ENCODE results near the gene CDCA7L.

Gene CDCA7L

DNA sequence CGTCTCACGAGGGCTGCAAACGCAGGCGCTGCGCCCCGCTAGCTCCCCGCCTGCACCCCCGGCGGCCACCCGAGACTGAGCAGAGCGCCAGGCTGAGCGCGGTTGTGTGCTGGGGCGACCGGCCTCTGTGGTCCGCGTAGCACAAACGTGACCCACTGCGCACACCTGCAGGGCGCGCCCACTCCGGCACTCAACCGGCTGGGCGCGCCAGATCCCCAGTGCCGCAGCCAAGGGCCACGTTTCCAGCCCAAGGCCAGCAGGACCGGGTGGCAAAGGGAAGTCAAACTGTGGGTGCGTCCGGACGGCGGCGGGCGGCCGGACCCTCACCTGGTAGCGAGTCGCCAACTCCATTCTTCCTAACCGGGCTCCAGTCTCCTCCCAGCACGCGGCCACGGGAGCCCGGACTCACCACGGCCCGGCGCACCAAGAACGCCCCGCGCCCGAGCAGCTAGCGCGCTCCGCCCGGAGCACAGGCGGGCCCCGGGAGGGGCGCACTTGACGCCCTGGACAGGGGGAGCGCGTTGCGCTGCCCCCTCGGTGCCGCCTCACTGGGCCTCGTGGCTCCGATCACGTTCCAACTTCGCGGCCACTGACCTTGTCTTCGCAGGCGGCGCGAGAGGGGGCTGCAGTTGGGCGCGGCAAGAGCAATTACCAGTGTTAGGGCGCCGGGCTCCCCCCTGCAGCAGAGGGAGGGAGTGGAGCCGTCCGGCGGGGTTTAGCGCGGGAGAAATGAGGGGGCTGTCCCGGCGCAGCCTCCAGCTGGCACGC lies at the start of gene CDCA7L:
CDCA7L (minus strand) TSS at position 446 of the 768 bp plus-strand sequence; CDS start at position 351, 95 bp downstream.
- peak; percentile 55 for DNase-seq (ENCODE audit: low read depth)

GRCh38 chr7:21986096-21986495 lies 40.4 kb upstream of the CDCA7L start:
- DNase-seq (ENCODE audit: low read depth) = no peak

DNA sequence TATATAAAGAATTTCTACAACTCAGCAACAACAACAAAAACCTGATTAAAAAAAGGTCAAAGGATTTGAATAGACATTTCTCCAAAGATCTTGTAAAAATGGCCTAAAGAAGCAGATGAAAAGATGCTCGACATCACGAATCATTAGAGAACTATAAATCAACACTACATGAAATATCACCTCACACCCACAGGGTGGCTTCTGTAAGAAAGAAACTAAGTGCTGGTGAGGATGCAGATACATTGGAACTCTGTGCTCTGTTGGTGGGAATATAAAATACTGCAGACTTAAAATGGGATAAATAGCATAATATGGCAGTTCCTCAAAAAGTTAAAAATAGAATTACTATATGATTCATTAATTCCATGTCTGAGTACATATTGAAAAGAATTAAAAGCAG lies 38.3 kb upstream of the CDCA7L start:
- DNase-seq (ENCODE audit: low read depth) = no peak

- DNase-seq (ENCODE audit: low read depth) = no peak
These were observed 37.4 kb upstream of the CDCA7L start for GRCh38 chr7:21983056-21983455.

- DNase-seq (ENCODE audit: low read depth) = no peak
These were observed 35.8 kb upstream of the CDCA7L start for GRCh38 chr7:21981524-21981923.

DNA sequence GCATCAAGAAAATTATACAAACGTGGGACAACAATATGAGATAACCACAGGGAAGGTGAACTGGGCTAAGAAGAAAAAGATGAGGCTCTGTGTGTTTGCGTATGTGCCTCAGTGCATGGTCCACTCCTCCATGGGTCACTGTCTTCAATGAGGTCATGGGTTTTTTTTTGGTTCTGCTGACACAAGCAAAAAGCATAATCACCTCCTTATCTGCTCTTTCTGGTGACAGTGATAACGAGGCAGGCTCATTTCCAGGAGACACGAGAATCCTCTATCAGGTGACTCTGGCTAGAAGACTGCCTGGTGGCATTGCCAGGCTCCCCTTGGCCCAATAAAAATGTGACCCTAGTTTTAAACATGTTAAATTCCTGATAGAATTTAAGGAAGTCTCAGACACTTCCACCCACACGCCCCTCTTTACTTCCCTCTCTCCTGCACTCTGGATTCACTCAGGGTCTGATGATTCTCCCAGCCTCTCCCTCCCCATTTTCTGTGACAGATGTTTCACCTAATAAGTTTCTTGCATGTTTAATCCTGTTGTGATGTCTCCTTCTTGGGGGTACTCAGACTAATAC lies 35.3 kb upstream of the CDCA7L start:
- no peak for DNase-seq (ENCODE audit: low read depth)

DNA sequence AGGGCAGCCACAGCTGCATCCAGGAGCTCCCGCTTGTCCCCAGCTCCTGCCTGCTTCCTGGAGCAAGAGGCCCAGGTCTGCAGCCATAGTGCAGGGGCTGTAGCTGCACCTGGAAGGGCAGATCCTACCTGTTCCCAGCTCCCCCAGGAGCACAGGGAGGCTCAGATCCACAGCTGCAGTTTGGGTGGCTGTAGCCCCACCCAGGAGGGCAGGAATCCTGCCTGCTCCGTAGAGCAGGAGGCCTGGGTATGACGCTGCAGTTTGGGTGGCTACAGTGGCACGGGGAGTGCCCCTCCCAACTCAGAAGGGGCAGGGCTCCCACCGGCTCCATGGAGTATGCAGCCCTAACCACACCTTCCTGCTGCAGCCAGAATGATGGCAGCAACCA lies 26.7 kb upstream of the CDCA7L start:
- no peak for DNase-seq (ENCODE audit: low read depth)

DNA sequence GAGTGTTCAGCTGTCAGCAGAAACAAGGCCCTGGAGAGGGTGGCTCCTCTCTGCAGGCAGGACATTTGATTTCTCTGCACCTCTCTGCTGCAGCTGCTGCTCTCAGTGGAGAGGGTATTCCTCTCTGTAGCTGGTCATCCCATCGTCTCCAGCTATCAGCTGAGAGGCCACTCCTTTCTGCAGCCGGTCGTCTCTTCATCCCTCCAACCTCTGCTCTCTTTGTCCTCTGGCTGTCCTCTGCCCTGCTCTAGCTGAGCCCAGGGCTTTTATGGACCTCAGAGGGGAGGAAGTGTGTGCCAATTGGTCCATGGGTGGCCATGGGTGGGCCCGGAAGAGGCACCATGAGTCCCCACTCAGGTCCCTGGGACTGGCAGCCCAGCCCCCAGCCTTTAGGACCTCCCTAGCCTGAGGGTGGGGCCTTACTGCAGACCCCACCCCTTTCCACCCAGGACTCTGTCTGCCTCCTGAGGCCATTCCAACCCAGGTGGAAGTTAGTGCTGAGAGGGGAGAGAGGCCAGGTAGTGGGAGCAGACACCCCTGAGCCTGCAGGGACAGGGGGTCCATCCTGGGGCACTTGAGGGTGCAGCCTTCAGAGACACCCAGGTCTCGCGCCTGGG lies 26.2 kb upstream of the CDCA7L start:
- no peak for DNase-seq (ENCODE audit: low read depth)

DNA sequence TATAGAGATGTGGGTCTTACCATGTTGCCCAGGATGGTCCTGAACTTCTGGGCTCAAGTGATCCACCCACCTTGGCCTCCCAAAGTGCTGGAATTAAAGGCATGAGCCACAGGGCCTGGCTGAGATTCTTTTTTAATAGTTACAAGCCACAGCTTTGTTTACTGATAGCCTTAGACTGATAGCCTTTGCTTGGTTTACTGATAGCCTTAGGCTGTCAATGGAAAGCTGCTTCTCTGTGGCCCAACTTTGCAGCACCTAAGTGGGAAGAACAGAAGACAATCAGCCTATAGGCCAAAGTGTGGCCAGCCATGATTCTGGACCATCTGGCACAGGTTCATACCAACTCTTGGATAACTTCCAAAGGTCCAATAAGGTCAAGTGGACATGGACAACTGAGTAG lies 24.1 kb upstream of the CDCA7L start:
- no peak for DNase-seq (ENCODE audit: low read depth)

- no peak for DNase-seq (ENCODE audit: low read depth)
These were observed 21.9 kb upstream of the CDCA7L start for GRCh38 chr7:21967598-21968003.

DNA sequence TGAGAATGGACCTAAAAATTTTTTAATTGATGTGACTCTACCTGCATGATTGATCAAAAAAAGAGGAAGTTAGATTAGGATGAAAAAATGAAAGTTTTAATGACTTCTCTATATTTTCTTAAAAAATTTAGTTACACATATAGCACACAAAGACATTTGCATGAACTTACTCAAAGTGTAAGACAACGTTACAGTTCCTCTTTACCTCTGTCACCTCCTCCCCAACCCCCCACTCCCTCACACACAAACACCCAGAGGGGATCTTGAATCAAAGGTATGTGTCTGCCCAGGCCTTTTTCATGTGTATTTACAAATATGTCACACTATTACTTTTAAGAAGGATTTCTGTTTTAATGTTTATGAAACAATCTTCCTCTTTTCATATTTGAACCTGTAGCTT lies 20.6 kb upstream of the CDCA7L start:
- no peak for DNase-seq (ENCODE audit: low read depth)

DNA sequence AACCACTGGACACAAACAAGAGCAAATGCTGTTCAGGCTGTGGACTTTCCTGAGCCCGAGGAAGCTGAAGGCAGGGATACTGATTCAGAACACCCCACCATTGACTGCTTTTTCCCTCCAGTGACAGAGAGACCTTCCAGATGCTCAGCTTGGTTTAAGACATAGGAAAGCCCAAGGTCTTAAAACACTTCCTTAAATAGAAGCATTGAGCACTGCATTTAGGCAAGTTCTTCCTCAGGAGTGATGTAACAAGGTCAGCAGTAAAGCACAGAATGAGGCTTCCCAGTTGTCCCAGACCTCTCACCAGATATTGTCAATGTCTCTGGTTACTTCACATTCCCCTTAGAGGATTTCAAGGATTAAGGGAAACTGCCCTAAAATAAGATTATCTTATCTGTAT lies 19.6 kb upstream of the CDCA7L start:
- DNase-seq (ENCODE audit: low read depth) = no peak

- DNase-seq (ENCODE audit: low read depth) = no peak
These were observed 17.0 kb upstream of the CDCA7L start for GRCh38 chr7:21962677-21963076.

- DNase-seq (ENCODE audit: low read depth) = no peak
These were observed 15.2 kb upstream of the CDCA7L start for GRCh38 chr7:21960922-21961321.

DNA sequence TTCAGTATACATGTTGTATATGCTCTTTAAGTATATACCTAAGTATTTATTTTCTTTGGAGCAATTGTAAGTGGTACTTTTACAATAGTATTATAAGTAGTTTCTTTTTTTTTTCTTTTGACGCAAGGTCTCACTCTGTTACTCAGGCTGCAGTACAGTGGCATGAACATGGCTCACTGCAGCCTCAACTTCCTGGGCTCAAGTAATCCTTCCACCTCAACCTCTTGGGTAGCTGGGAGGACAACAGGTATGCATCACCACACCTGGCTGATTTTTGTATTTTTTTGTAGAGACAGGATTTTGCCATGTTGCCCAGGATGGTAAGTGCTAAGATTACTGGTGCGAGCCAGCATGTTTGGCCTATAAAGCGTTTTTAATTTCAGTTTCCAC lies 13.7 kb upstream of the CDCA7L start:
- DNase-seq (ENCODE audit: low read depth) = no peak

GRCh38 chr7:21953781-21954180 lies 8.1 kb upstream of the CDCA7L start:
- DNase-seq (ENCODE audit: low read depth) = no peak

- no peak for DNase-seq (ENCODE audit: low read depth)
These were observed 3.3 kb upstream of the CDCA7L start for GRCh38 chr7:21948887-21949540.

GRCh38 chr7:21948364-21948763 lies 2.7 kb upstream of the CDCA7L start:
- no peak for DNase-seq (ENCODE audit: low read depth)

- no peak for DNase-seq (ENCODE audit: low read depth)
These were observed 2.2 kb upstream of the CDCA7L start for GRCh38 chr7:21947946-21948345.

DNA sequence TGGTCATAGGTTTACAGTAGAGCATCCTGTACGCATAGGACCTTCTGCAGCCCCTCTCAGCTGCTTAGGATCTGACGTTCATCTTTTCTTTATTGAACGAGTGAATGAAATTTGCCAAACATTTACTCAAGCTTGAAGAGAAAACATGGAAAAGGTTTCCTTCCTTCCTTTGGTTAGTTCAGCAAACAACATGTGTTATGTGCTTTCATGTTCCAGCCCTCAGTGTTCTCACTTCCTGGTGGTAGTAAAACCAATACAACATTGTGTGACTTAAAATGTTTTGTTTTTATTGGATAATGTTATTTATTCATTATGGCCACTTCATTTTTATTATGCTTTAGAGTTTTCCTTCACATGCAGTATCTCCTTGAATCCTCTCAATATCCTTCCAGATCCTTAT lies 1.4 kb upstream of the CDCA7L start:
- DNase-seq (ENCODE audit: low read depth) = no peak

DNA sequence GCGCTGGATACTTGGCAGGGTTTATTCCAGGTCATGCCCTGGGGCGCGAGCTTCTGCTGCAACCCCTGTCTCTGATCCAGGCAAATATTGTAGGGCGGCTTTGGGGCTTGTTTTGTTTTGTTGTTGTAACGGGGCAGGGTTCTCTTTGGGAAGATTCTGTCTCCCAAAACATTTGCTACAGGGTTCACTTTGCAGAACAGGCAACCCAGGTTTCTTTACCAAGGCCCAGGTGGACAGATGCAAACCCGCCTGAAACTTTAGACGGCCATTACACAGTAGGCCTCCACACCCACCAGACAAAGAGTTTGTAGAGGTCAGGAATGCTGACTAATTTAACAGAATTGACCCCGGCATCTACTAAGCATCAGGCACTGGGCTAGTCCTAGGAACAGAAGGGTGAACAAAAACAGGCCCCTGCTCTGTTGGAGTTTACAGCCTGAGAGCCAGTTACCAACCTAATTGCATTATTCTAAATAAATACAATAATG lies 567 bp upstream of the CDCA7L start:
- no peak for DNase-seq (ENCODE audit: low read depth)

DNA sequence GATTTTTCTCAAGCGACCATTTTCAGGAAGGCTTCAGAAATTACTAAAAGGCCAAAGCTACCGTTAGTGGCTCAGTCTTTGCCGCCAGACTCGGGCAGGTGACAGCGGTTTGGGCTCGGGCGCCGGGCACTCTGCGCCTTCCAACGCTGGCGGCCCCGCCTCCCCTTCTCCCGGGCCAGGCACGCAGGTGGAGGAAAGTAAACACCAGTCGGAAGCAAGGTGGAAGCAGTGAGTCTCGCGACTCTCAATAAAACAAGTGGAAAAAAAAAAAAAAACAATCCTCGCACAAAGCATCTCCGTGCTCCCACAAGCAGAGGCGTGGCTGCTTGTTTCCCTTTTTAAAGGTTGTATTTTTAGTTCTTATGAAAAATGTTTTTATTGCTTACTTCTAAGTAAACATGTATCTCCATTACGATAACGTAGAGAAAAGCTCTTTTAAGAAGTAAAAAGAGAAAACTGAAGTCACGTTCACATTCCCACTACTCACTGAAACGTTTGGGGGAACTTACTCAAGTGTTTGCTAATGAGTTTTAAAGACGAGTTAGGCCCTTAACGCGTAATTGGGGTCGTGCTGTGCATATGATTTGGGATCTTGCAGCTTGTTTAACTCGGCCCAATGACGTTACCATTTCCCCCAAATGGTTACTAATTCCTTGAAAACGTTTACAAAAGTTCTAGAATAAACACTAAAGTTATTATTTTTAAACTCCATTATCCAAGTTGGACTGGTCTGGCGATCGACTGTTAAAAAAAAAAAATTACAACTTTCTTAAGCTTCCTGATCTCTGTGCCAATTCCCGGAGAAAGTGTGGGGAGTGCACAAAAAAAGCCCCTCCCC lies 864 bp downstream of the CDCA7L start:
- DNase-seq (ENCODE audit: low read depth) = no peak

All from stimulated activated CD8-positive, alpha-beta memory T cell treated with anti-CD3 and anti-CD28 coated beads, Interleukin-4, amount 100 ng/mL, for 24 hours (primary cell).